AG09319 (cell line): Measurements from ENCODE around the gene ERCC5.

Experiments used
- DNase-seq: peaks from one replicate; pipeline ENCODE4 v3.0.0-alpha.2; 2010; ENCODE audit warnings: low read depth; ENCODE audit errors: extremely low read depth
- CTCF ChIP-seq: IDR thresholded peaks from 2 replicates; pipeline ENCODE4 v1.5.1; 2011; ENCODE audit warnings: low read depth, mild to moderate bottlenecking, inconsistent platforms, low read length, moderate library complexity

ERCC5 gene

GRCh38 chr13:102845289-102845629, 573 bp upstream of the ERCC5 start:
- DNase-seq = no peak
- no peak for TF ChIP-seq CTCF

GRCh38 chr13:102846261-102847015, 606 bp downstream of the ERCC5 start:
- TF ChIP-seq CTCF = no peak
- DNase-seq = no peak

GRCh38 chr13:102847272-102848234, 1.7 kb downstream of the ERCC5 start:
- no peak for DNase-seq
- peak; percentile 77 for TF ChIP-seq CTCF

- no peak for TF ChIP-seq CTCF
- no peak for DNase-seq
Observed at GRCh38 chr13:102848956-102849355, 3.1 kb downstream of the ERCC5 start.

- no peak for DNase-seq
- TF ChIP-seq CTCF = no peak
Observed at GRCh38 chr13:102852556-102852955, 6.7 kb downstream of the ERCC5 start.

- no peak for TF ChIP-seq CTCF
- no peak for DNase-seq
Observed at GRCh38 chr13:102854675-102855074, 8.8 kb downstream of the ERCC5 start.

GRCh38 chr13:102856557-102856956, 10.7 kb downstream of the ERCC5 start:
- no peak for DNase-seq
- no peak for TF ChIP-seq CTCF
